Measurements from ENCODE around the gene EIF3F. TPM values are rescaled to one million over a fixed set of nuclear protein-coding genes. Genes with fewer than 3 reads are reported as not detected.

Gene EIF3F
- total and polyA plus RNA-seq, 2 of the 8 experiments (the other 6 are each of a cell fraction or from before 2014, with no cell fraction given): 222 to 388 TPM

- no peak for FAIRE-seq
- Histone ChIP-seq H4K5ac (ENCODE audit: insufficient read length, low read depth, low read length) (no peak overlapping the region), H3K4me2 (ENCODE audit: insufficient read depth in 1 of 2, low read depth in 2 of 2, low read length in 2 of 2) (no peak overlapping the region; a peak in 1 of 4 replicates), H2AFZ (ENCODE audit: low read length) (no peak overlapping the region), H3K14ac (ENCODE audit: insufficient read length) (no peak overlapping the region), H3K23me2 (ENCODE audit: low read depth, low read length) (no peaks in the 10 kb centered on the region), H3K18ac (ENCODE audit: extremely low read depth, low read length) (no peak overlapping the region), H2BK5ac (ENCODE audit: low read depth, low read length) (no peak overlapping the region), H4K91ac (replicated peaks; ENCODE audit: insufficient read length, low read length) (no peak overlapping the region), H3K4me3 (ENCODE audit: extremely low read depth in 1 of 4, insufficient read depth in 2 of 4, low read depth in 3 of 4, low read length in 4 of 4) (no peak overlapping the region), H3K4me1 (replicated peaks in 1 of 4; ENCODE audit: control insufficient read depth in 3 of 4, insufficient read depth in 4 of 4, low read length in 3 of 4) (peaks cover 0 to 6% (median 3%) of the 10 kb centered on the region in 4 experiments; a peak in 2 of 7 replicates), H3K36me3 (ENCODE audit: control insufficient read depth in 2 of 4, insufficient read depth in 4 of 4, low read length in 3 of 4) (no peaks in the 10 kb centered on the region), H3K4ac (replicated peaks; ENCODE audit: insufficient read length, low read depth, low read length) (no peak overlapping the region), H3K23ac (ENCODE audit: insufficient read length) (no peak overlapping the region), H3K79me1 (ENCODE audit: low read depth, low read length) (no peaks in the 10 kb centered on the region), H2AK5ac (ENCODE audit: low read depth, low read length) (no peak overlapping the region), H3K9me3 (ENCODE audit: insufficient read depth in 2 of 2, low read depth in 1 of 2, low read length in 1 of 2) (no peaks in the 10 kb centered on the region), H2BK20ac (ENCODE audit: low read length) (no peak overlapping the region), H3K9ac (replicated peaks in 1 of 4; ENCODE audit: extremely low read depth in 1 of 4, low read depth in 3 of 4, low read length in 3 of 4) (no peak overlapping the region), H4K8ac (ENCODE audit: extremely low read depth, insufficient read depth, low read length) (no peak overlapping the region), H3K56ac (replicated peaks; ENCODE audit: insufficient read length, low read depth, low read length) (no peak overlapping the region), H2BK12ac (ENCODE audit: low read depth, low read length) (no peak overlapping the region), H2BK120ac (replicated peaks; ENCODE audit: low read depth, low read length) (no peak overlapping the region), H3K27ac (ENCODE audit: low read depth, low read length) (no peak overlapping the region), H3K79me2 (ENCODE audit: control insufficient read depth in 1 of 2, insufficient read depth in 2 of 2, low read length in 2 of 2) (no peaks in the 10 kb centered on the region), H2BK15ac (ENCODE audit: low read length) (no peak overlapping the region), H4K20me1 (replicated peaks in 1 of 2; ENCODE audit: control insufficient read depth in 1 of 2, insufficient read depth in 2 of 2, low read length in 2 of 2) (no peaks in the 10 kb centered on the region), H3K27me3 (replicated peaks in 1 of 4; ENCODE audit: control insufficient read depth in 3 of 4, extremely low read depth in 1 of 4, insufficient read depth in 3 of 4, low read length in 3 of 4) (no peaks in the 10 kb centered on the region)
- no peak for DNase-seq (ENCODE audit: low read depth in 1 of 2, low spot score in 2 of 2)
- CTCF ChIA-PET (ENCODE audit: partially characterized antibody): interaction anchor here (1.0 to 2.1 kb wide), 6 partner anchors 10 to 75 kb away, joined by 4 to 6 read pairs (median 5); partner anchors contain the start of gene EIF3F
- POLR2A ChIA-PET (ENCODE audit: partially characterized antibody): no interaction called here
- TF ChIP-seq SRF (IDR thresholded peaks at IDR 0.05; ENCODE audit: low read depth, low read length): no peak
- no peak for TF ChIP-seq CBX5 (IDR thresholded peaks at IDR 0.05; ENCODE audit: low read depth, low read length)
- TF ChIP-seq TAF1 (IDR thresholded peaks at IDR 0.05; ENCODE audit: low read depth, low read length): no peak
- TF ChIP-seq ZNF274 (IDR thresholded peaks at IDR 0.05; ENCODE audit: borderline replicate concordance, extremely low read depth, low read length): no peak
- TF ChIP-seq SIN3A (conservative IDR thresholded peaks at IDR 0.05 in 1 of 2, IDR thresholded peaks at IDR 0.05 in 1 of 2; ENCODE audit: low read depth in 1 of 2, low read length in 2 of 2): no peak
- TF ChIP-seq TAF7 (optimal IDR thresholded peaks at IDR 0.05; ENCODE audit: borderline replicate concordance, low read depth, low read length): no peak
- TF ChIP-seq, protein P1, sequence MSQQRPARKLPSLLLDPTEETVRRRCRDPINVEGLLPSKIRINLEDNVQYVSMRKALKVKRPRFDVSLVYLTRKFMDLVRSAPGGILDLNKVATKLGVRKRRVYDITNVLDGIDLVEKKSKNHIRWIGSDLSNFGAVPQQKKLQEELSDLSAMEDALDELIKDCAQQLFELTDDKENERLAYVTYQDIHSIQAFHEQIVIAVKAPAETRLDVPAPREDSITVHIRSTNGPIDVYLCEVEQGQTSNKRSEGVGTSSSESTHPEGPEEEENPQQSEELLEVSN (IDR thresholded peaks at IDR 0.05): no peak
- TF ChIP-seq CTBP2 (IDR thresholded peaks at IDR 0.05; ENCODE audit: borderline replicate concordance, insufficient read depth, insufficient read length, low read length): no peak
- TF ChIP-seq ATF2 (IDR thresholded peaks at IDR 0.05; ENCODE audit: low read length): no peak
- no peak for TF ChIP-seq MAFK (IDR thresholded peaks at IDR 0.05; ENCODE audit: low read depth, low read length)
- no peak for TF ChIP-seq KDM4A (IDR thresholded peaks at IDR 0.05; ENCODE audit: low read depth, low read length, severe bottlenecking)
- no peak for TF ChIP-seq SIX5 (IDR thresholded peaks at IDR 0.05; ENCODE audit: low read depth, low read length)
Observed at GRCh38 chr11:7967826-7968225, 19.3 kb upstream of the EIF3F start.

All from H1 (cell line).